Stromal cell of bone marrow (primary cell): ENCODE data around the gene SPDYA.

Experiments used
- DNase-seq: peaks from one replicate; pipeline ENCODE4 v3.0.0-alpha.2; 2012; ENCODE audit warnings: low read depth

The SPDYA gene

DNA sequence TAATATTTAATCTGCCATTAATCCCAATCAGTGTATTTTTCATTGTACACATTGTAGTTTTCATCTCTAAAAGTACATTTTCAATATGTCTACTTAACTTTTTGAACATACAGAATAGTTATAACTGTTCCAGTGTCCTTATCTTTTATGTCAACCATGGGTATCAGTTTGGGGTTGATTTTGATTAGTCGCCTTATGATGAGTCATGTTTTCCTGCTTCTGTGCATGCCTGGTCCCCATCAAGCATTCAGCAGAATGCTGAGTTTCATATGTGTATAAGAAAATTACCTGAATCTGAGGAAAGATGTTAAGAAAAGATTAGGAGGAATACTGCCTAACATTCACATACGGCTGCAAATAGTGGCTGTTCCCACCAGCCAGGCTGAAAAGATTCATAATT is 17.7 kb downstream of the SPDYA start:
- no peak for DNase-seq

DNA sequence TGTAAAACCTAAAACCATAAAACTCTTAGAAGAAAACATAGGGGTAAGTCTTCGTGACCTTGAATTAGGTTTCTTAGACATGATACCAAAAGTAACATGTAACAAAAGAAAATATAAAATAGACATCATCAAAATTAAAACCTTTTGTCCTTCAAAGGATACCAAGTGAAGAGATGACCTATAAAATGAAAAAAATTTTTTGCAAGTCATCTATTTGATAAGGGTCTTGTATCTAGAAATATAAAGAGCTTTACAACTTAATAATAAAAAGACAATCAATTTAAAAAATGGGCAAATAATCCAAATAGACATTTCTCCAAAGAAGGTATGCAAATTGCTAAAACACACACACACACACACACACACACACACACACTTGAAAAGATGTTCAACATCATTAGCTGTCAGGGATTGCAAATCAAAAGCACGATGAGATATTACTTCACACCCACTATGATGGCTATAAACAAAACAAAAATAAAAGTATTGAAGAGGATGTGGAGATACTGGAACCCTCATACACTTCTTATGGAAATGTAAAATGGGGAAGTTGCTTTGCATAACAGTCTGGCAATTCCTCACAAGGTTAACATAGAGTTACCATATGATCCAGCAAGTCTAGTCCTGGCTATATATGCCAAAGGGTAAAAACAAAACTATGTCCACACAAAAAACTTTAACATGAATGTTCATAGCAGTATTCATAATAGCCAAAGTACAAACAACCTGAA is 23.3 kb downstream of the SPDYA start:
- no peak for DNase-seq

DNA sequence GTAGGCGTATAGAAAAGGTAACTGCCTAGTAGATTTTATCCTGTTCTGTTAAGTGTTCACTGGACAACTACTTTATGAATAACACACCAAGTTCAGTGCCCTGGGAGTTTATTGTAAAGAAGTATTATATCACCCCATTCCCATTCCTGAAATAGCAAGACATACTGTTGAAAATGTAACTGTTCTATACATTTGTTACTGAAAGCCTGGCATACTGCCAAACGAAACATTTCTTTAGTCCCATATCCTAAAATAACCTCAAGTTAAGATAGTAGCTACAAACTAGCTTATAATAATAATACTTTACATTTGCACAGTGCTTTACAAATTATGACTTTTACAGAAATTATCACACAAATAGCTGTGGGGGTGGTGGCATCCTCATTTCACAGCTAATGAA is 25.1 kb downstream of the SPDYA start:
- no peak for DNase-seq

DNA sequence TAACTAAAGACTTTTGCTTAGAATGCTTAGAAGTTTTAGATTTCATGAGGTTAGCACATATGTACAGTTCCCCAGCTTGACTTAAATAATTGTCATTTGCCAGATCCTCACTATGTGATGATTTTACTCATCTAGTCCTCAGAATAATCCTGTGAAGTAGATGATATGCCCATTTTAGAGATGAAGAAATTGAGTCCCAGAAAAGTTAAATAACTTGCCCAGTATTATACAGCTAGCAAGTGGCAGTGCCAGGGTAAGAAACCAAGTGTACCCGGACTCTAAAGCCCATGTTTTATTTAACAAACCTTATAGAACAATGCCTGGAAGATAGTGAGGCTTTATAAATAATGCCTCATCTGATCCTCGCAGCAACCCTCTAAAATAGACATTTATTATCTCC is 28.3 kb downstream of the SPDYA start:
- no peak for DNase-seq

DNA sequence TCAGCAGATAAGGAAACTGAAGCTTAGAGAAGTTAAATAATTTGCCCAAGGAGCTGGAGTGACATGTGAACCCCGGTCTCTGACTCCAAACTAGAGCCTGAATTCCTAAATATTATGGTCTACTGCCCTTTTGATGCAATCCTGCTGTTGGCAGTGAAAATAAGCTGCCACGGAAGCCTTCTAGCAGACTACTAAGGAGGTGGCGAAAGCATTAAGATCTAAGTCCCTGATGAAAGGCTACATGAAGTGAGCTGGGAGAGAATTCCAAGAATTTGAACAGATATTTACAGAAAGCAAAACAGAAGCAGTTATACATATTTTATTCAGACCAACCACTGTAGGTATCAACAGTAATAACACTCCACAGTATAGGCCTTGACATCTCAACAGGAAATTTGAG is 31.4 kb downstream of the SPDYA start:
- no peak for DNase-seq

DNA sequence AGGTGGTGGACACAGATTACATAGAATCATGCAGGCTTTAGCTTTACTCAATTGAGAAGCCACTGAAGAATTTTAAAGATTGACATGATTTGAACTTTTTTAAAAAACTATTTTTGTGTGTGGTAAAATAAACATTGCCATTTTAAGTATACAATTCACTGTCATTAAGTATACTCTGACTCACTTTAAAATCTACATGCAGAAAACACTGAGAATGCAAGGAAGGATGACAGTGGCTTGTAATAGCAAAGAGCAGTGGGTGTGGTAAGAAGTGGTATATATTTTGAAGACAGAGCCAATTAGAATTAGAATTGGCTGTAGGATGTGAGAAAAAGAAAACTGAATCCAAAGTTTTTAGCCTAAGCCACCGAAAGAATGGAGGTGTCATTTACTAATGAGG is 44.6 kb downstream of the SPDYA start:
- no peak for DNase-seq

DNA sequence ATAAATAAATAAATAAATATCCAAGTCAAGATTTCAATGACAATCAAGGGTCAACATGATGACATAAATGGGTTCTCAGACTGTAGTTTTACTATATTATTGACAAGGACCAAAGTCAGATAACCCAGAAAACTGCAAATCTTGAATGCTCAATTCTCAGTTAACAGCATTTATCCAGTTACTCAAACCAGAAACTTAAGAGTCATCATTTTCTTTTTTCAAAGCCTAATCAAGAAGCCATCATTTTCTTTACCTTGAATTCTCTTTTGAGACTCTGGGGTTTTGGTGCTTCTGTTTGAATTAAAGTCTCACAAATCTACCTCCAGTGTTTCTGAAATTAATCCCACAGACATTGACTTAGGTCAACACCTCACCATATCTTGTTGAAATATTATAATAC is 45.3 kb downstream of the SPDYA start:
- no peak for DNase-seq

DNA sequence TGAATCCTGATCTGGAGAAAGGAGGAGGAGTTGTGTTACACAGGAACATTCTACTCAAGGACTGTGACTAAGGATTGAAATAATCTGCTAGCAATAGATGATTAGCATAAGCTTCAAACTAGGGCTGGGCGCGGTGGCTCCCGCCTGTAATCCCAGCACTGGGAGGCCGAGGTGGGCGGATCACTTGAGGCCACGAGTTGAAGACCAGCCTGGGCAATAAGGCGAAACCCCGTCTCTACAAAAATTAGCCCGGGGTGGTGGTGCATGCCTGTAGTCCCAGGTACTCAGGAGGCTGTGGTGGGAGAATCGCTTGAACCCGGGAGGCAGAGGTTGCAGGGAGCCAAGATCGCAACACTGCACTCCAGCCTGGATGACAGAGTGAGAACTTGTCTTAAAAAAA is 58.0 kb downstream of the SPDYA start:
- DNase-seq = no peak

DNA sequence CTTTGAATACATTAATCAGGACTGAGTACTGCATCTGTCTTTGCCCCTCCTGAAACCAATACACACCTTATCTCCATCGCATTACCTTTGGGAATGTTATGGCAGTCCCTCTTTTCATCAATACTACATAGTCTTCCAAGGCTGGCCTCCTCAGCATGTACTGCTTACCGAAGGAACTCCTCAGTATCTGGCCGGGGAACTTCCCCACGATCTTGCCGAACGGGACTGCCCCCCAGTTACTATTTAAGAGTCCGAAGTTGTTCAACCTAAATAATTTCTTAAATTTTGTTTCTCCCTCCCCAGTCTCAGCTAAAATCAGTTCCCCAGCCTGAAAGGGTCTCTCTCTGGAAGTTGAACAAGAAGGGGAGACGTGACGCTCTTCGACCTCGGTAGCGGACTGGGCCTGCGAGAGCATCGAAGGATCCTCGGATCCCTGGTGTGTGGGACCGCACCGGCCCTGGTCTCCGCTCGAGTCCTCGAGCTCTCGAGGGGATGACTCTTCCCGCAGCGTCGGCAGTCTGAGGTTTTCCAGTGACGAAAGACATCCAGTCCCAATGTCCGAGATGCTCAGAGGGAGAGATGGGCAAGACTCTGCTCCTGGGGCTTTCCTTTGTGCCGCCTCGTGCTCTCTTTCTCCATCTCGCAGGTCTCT is 59.0 kb downstream of the SPDYA start:
- no peak for DNase-seq

DNA sequence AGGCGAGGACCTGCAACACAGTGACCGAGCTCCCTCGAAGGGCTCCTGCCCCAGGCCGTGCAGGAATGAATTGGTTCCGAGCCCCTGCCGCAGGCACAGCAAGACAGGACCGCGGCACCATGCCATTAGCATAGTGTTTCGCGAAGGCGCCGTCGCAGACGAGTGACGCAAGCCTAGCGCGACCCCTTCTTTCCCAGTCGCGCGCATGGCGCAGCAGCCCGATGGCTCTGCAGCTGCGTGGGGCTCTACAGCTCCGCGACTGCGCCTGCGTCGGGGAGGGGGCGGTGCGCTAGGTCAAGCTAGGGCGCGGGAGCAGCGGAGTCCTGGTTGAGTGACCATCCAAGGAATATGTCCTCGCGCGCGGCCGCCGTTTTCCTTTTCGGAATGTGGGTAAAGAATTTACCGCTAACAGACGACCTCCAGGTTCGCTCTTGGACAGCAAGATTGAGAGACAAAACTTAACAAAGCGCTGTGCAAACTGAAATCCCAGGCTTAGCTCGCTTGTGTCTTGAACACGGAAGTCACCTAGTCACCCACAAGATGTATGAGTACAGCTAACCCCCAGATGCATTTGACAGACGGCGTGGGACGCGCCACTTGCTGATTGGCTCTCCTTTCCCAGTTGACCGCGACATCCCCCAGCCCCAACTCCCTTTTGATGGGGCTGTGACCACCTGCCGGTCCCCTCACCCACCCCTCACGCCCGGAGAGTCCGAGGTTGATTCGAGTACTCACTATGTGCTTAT is 59.7 kb downstream of the SPDYA start, which contains the start of gene TRMT61B:
Gene TRMT61B, minus strand, starts transcription at position 164 of the 746 bp plus-strand sequence. Its CDS starts 32 bp downstream, at position 132.
- peak; percentile 86 for DNase-seq

DNA sequence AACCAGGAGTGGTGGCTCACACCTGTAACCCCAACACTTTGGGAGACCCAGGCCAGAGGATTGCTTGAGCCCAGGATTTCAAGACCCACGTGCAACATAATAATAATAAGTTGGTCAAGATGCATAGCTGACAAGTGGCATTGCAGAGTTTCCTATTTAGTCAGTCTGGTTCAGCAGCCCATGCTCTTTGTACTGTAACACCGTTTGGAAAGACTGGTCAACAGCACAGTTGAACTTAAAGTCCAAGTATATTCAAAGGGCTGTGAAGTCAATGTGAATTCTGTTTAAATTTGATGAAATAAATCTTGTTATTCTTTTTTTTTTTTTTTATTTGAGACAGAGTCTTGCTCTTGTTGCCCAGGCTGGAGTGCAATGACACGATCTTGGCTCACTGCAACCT is 61.0 kb downstream of the SPDYA start:
- no peak for DNase-seq

DNA sequence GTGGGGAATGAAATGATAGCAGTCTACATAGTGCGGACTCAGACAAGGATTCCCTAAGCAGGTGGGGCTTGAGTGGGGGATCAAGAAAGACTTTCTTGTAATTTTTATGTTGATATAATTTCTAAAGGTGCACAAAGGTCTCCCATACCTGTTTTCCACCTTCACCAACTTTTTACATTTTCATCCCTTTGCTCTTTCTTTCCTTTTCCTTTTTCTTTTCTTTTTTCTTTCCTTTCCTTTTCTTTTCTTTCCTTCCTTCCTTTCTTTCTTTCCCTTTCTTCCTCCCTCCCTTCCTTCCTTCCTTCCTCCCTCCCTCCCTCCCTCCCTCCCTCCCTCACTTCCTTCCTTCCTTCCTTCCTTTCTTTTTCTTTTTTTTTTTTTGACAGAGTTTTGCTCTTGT is 69.6 kb downstream of the SPDYA start:
- no peak for DNase-seq

GRCh38 chr2:28893488-28893887 is 82.9 kb downstream of the SPDYA start:
- DNase-seq = no peak

DNA sequence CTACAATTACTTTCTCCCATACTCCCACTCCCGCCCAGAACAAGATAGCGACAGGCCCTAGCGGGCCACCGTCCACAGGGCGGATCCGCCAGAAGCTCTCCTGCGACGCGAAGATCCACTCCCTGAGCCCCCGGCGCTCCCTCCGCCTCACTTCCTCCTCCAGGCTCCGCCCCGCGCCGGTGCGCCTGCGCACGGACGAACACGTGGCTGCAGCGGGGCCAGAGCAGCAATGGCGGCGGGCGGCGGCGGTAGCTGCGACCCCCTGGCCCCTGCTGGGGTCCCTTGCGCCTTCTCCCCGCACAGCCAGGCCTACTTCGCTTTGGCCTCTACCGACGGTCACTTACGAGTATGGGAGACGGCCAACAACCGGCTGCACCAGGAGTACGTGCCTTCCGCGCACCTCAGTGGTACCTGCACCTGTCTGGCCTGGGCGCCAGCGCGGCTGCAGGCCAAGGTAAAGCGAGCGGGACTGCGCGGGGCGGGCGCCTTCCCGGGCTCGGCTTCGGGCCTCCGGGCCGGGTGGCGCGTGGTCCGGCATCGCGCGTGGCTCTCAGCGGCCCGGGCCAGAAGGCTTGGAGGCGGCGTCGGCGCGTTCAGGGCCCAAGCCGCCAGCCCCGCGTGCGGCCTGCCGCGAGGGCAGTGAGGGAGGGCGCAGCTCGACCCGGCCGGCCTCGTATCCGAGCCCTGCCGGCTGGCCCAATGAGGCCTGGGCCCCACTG is 84.0 kb downstream of the SPDYA start, which contains the start of gene WDR43:
Gene WDR43, plus strand, starts transcription at position 198 of the 719 bp plus-strand sequence. Its CDS starts 32 bp downstream, at position 230.
- DNase-seq = peak; percentile 97

GRCh38 chr2:28895189-28895893 is 84.7 kb downstream of the SPDYA start:
- no peak for DNase-seq

DNA sequence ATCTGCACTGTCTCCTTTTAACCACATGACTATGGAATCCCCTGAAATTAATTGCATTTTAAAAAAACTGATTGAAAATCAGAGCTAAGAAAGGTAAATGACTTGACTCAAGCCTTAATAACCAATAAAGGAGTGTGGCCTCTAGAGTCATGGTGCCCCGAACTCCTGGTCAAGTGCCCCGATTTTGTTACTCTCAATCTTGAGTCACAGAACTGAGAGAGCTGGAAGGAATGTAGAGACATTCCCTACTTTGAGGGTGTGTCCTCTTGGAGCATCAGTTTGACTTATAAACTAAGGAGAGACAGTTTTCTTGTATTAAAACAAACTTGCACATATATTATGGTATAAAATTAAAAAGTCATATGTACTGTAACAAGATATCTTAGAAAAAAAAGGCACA is 86.3 kb downstream of the SPDYA start:
- DNase-seq = peak; percentile 17

DNA sequence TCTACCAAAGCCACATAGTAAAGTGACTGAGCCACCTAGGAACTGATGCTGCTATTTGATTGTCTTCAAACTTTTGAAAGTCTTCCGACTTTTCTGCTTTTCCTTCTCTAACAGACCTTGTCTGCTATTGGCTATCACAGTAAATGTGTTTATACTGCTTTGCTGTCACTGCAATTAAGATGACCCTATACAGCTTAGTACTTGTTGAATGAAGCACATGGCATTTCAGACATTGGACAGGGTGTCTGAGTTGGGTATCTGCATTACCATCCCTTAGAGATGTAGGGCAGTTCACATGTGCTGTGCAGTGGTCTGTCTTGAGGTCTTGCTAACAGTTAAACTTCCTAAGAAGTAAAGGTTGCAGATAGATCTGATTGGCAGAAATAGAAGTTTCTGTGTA is 87.4 kb downstream of the SPDYA start:
- DNase-seq = no peak
